Measurements from ENCODE around the gene GSPT1.

DNA sequence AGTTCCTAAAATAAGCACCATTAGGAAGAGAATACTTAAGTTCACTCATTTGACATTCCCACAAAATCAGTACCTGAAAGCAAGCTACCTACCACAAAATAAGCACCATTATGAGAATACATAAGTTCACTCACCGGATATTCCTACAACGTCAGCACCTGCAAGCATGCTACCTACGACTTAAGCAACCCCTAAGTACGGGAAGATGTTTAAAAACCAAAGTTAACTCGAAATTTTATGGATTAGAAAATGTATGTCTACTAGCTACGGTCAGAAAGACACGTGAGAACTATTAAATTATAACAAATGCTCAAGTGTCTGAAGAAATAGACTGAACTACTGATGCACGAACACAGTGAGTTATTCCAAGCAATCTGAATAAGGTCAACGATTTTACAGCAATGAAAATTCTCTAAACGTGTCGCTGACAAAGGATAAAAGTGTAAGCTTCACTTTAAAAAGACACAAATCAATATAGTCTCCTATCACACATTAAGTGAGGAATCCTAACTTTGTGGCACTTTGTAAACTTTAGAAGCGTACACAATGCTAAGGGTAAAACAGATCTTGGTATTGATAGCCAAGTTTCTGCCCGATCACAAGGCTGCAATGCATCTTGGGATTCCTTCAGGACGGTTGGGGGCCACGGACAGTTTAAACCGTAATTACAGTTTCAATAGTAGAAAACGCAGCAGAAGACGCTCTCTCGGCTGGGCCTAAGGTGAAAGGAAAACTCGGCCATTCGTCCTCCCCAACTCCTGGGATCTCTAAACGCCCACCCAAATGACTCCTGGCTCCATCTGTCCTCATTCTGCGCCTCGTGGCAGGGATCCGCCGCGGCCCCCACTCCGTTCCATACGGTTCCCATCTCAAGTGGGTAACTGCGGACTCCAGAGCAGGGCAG lies 1.3 kb downstream of the GSPT1 start:
- TF ChIP-seq EZH2 (IDR thresholded peaks at IDR 0.05; ENCODE audit: borderline replicate concordance, insufficient read depth, low read length, poor library complexity, severe bottlenecking) (no peak), SMC3 (conservative IDR thresholded peaks at IDR 0.05; ENCODE audit: poor library complexity) (no peak), RAD21 (conservative IDR thresholded peaks at IDR 0.05) (no peak), POLR2AphosphoS5 (IDR thresholded peaks at IDR 0.05) (no peak)
- TF ChIP-seq, protein P1, sequence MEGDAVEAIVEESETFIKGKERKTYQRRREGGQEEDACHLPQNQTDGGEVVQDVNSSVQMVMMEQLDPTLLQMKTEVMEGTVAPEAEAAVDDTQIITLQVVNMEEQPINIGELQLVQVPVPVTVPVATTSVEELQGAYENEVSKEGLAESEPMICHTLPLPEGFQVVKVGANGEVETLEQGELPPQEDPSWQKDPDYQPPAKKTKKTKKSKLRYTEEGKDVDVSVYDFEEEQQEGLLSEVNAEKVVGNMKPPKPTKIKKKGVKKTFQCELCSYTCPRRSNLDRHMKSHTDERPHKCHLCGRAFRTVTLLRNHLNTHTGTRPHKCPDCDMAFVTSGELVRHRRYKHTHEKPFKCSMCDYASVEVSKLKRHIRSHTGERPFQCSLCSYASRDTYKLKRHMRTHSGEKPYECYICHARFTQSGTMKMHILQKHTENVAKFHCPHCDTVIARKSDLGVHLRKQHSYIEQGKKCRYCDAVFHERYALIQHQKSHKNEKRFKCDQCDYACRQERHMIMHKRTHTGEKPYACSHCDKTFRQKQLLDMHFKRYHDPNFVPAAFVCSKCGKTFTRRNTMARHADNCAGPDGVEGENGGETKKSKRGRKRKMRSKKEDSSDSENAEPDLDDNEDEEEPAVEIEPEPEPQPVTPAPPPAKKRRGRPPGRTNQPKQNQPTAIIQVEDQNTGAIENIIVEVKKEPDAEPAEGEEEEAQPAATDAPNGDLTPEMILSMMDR (IDR thresholded peaks at IDR 0.05; ENCODE audit: poor library complexity, severe bottlenecking): no peak

Data from neural cell (in vitro differentiated cells).